Stimulated activated CD8-positive, alpha-beta memory T cell treated with anti-CD3 and anti-CD28 coated beads, Interleukin-2, amount 100 ng/mL, for 48 hours (primary cell): ENCODE measurements around the gene FGGY.
"Not testable (repeated sequence)": the region's sequence is repeated elsewhere in the genome, so short reads cannot be mapped to it uniquely, and the experiment has no call there.

Source experiments
- DNase-seq, 2 donors: peaks; one replicate each; pipeline ENCODE4 v3.0.0-alpha.2; 2020; ENCODE audit warnings: low read depth in 2 of 2

FGGY gene

GRCh38 chr1:59545830-59546229, 248.9 kb downstream of the FGGY start:
- DNase-seq: no peak

GRCh38 chr1:59549066-59549837, 252.4 kb downstream of the FGGY start:
- no peak for DNase-seq

GRCh38 chr1:59549903-59550302, 253.0 kb downstream of the FGGY start:
- no peak for DNase-seq

GRCh38 chr1:59552007-59552406, 255.1 kb downstream of the FGGY start:
- DNase-seq: no peak

- no peak for DNase-seq
These were observed 256.5 kb downstream of the FGGY start for GRCh38 chr1:59553371-59553770.

GRCh38 chr1:59554011-59554663, 257.2 kb downstream of the FGGY start:
- no peak for DNase-seq

GRCh38 chr1:59554752-59555151, 257.9 kb downstream of the FGGY start:
- no peak for DNase-seq

- no peak for DNase-seq
These were observed 259.5 kb downstream of the FGGY start for GRCh38 chr1:59556398-59556797.

GRCh38 chr1:59556802-59557548, 260.1 kb downstream of the FGGY start:
- DNase-seq: no peak

GRCh38 chr1:59557549-59557885, 260.6 kb downstream of the FGGY start:
- DNase-seq: no peak

- not testable (repeated sequence) for DNase-seq
These were observed 261.7 kb downstream of the FGGY start for GRCh38 chr1:59558580-59558979.

- DNase-seq: no peak
These were observed 264.0 kb downstream of the FGGY start for GRCh38 chr1:59560807-59561450.

- no peak for DNase-seq
These were observed 264.9 kb downstream of the FGGY start for GRCh38 chr1:59561796-59562195.

GRCh38 chr1:59564192-59564891, 267.4 kb downstream of the FGGY start:
- DNase-seq: no peak

GRCh38 chr1:59565611-59566410, 268.9 kb downstream of the FGGY start:
- DNase-seq: no peak

- no peak for DNase-seq
These were observed 271.5 kb downstream of the FGGY start for GRCh38 chr1:59568158-59568935.

- no peak for DNase-seq
These were observed 272.3 kb downstream of the FGGY start for GRCh38 chr1:59569198-59569597.

- DNase-seq: no peak
These were observed 273.6 kb downstream of the FGGY start for GRCh38 chr1:59570524-59570923.

GRCh38 chr1:59574085-59574484, 277.2 kb downstream of the FGGY start:
- DNase-seq: no peak

GRCh38 chr1:59577774-59578173, 280.9 kb downstream of the FGGY start:
- DNase-seq: no peak
